GM12878 (cell line): ENCODE measurements around the gene CDK4. TPM values are rescaled to one million over a fixed set of nuclear protein-coding genes. Genes with fewer than 3 reads are reported as not detected.

Source experiments
- ATAC-seq: fragments of 200-7000 bp; cut with Tn5 transposase; 3 replicates; pipeline ENCODE4 v1.9.1; 2020; ENCODE audit warnings: mild to moderate bottlenecking, moderate library complexity
- BruUV-seq: library from RNA; stranded (reverse); fragments of 400-500 nt; replicated peaks from 2 replicates; lab custom pipeline; 2021; lab: Mats Ljungman, UMichigan
- CTCF ChIA-PET: fragments of 300-600 bp; sonication (Branson Sonifier 250); formaldehyde crosslinking; extraction: SDS; loops from one replicate; lab custom pipeline; 2021; ENCODE audit warnings: inconsistent platforms; lab: Yijun Ruan, JAX
- POLR2A ChIA-PET: fragments of 350-600 bp; formaldehyde crosslinking; extraction: SDS; loops from one replicate; lab custom pipeline; 2021; ENCODE audit warnings: inconsistent platforms; lab: Charles Lee
- RAD21 ChIA-PET: fragments of 300-600 bp; sonication (Branson Sonifier 250); formaldehyde crosslinking; loops from one replicate; lab custom pipeline; 2023; ENCODE audit warnings: antibody characterized with exemption; ENCODE audit not compliant: unreplicated experiment; lab: Charles Lee
- SMC1A ChIA-PET: fragments of 300-600 bp; sonication (Branson Sonifier 250); formaldehyde crosslinking; loops from one replicate; lab custom pipeline; 2023; ENCODE audit not compliant: unreplicated experiment, uncharacterized antibody; lab: Charles Lee
- DNase-seq: peaks from one replicate; pipeline ENCODE4 v3.0.0-alpha.2; 2011; ENCODE audit warnings: low read depth, low spot score
- FAIRE-seq: peaks from 3 replicates; lab custom pipeline; 2011; peaks lifted over from hg19 to GRCh38; lab: Jason Lieb, UNC
- H2AFZ ChIP-seq: 2 replicates; pipeline ENCODE4 v1.6.0; 2011; ENCODE audit warnings: low read depth, low read length, control low read depth; ENCODE audit not compliant: control insufficient read depth
- H3K27ac ChIP-seq: 2 replicates; pipeline ENCODE4 v1.5.1; 2011; ENCODE audit warnings: control low read depth; ENCODE audit not compliant: control insufficient read depth, insufficient read depth
- H3K27me3 ChIP-seq, 2 experiments: replicated peaks in 1 of 2; 2 replicates each; pipeline versions ENCODE4 v1.6.0 to v1.6.1; 2011; ENCODE audit warnings: low read length in 1 of 2; ENCODE audit not compliant: control insufficient read depth in 2 of 2, insufficient read depth in 2 of 2
- H3K36me3 ChIP-seq, 2 experiments: 2 replicates each; pipeline ENCODE4 v1.5.1; 2011; ENCODE audit warnings: low read length in 1 of 2; ENCODE audit not compliant: control insufficient read depth in 2 of 2, insufficient read depth in 2 of 2
- H3K4me1 ChIP-seq: 2 replicates; pipeline ENCODE4 v1.6.1; 2011; ENCODE audit warnings: mild to moderate bottlenecking, low read length, moderate library complexity, mixed read lengths; ENCODE audit not compliant: control insufficient read depth, insufficient read depth
- H3K4me2 ChIP-seq: 2 replicates; pipeline ENCODE4 v1.6.0; 2011; ENCODE audit warnings: control low read depth; ENCODE audit not compliant: control insufficient read depth, insufficient read depth
- H3K4me3 ChIP-seq: fragments of 200-600 bp; sonication (generic); 2 replicates; pipeline ENCODE4 v1.5.1; 2016
- H3K79me2 ChIP-seq: 2 replicates; pipeline ENCODE4 v1.6.0; 2011; ENCODE audit warnings: low read length; ENCODE audit not compliant: control insufficient read depth, insufficient read depth
- H3K9ac ChIP-seq: 2 replicates; pipeline ENCODE4 v1.8.0; 2011; ENCODE audit warnings: low read length, control low read depth, mixed read lengths; ENCODE audit not compliant: control insufficient read depth, insufficient read depth
- H3K9me3 ChIP-seq: replicated peaks from 3 replicates; pipeline ENCODE4 v1.5.1; 2011; ENCODE audit warnings: mild to moderate bottlenecking, low read length; ENCODE audit not compliant: control insufficient read depth, insufficient read depth
- H4K20me1 ChIP-seq: 2 replicates; pipeline ENCODE4 v1.6.0; 2011; ENCODE audit not compliant: control insufficient read depth, insufficient read depth
- ATF7 ChIP-seq: fragments of 450-650 bp; IDR thresholded peaks from 2 replicates; pipeline ENCODE4 v1.6.1; 2016; ENCODE audit warnings: low read depth, mild to moderate bottlenecking
- BACH1 ChIP-seq: fragments of 450-650 bp; IDR thresholded peaks from 2 replicates; pipeline ENCODE4 v1.6.1; 2017; ENCODE audit warnings: mild to moderate bottlenecking, borderline replicate concordance
- EP300 ChIP-seq, 2 experiments: fragments of 150-350 bp in 1 of 2; IDR thresholded peaks; 2 replicates each; pipeline ENCODE4 v1.6.1; 2011 to 2012; ENCODE audit warnings: low read depth in 2 of 2, low read length in 2 of 2, borderline replicate concordance in 1 of 2, improper control_type of control experiment in 1 of 2, inconsistent platforms in 1 of 2; ENCODE audit not compliant: control insufficient read depth in 1 of 2
- ESRRA ChIP-seq: IDR thresholded peaks from 2 replicates; pipeline ENCODE4 v1.6.1; 2012; ENCODE audit warnings: mild to moderate bottlenecking, low read length, improper control_type of control experiment
- IRF4 ChIP-seq: IDR thresholded peaks from 2 replicates; pipeline ENCODE4 v1.6.1; 2011; ENCODE audit warnings: low read depth, low read length
- POLR2A ChIP-seq: IDR thresholded peaks from 2 replicates; pipeline ENCODE4 v1.6.1; 2011; ENCODE audit warnings: low read depth, mild to moderate bottlenecking, low read length
- RAD51 ChIP-seq: fragments of 450-650 bp; IDR thresholded peaks from 2 replicates; pipeline ENCODE4 v1.6.1; 2016; ENCODE audit warnings: moderate library complexity, mild to moderate bottlenecking, inconsistent platforms
- SMAD5 ChIP-seq: IDR thresholded peaks from 2 replicates; pipeline ENCODE4 v1.6.1; 2016; ENCODE audit warnings: antibody characterized with exemption, low read depth
- SUZ12 ChIP-seq: fragments of 200-600 bp; sonication (generic); IDR thresholded peaks from one replicate; pipeline ENCODE4 v1.6.1; 2018; ENCODE audit warnings: antibody characterized with exemption, mild to moderate bottlenecking; ENCODE audit not compliant: unreplicated experiment
- ZBTB40 ChIP-seq: fragments of 450-650 bp; IDR thresholded peaks from 2 replicates; pipeline ENCODE4 v1.6.1; 2016; ENCODE audit warnings: mild to moderate bottlenecking, moderate library complexity, borderline replicate concordance
- WGBS: methylation state at CpG from one replicate; pipeline ENCODE4 v1.1.6; 2016; ENCODE audit warnings: low lambda C conversion rate; ENCODE audit not compliant: insufficient replicate concordance, insufficient coverage; ENCODE audit errors: missing lambda C conversion rate; 5-methylcytosine and 5-hydroxymethylcytosine counted together
- in situ Hi-C: fragments of 300-500 bp; cut with MboI; formaldehyde crosslinking; loops from 9 replicates; pipeline ENCODE4 v1.14.3; 2018; ENCODE audit warnings: mixed read lengths
- intact Hi-C: fragments of 100-400 bp; cut with micrococcal nuclease; formaldehyde crosslinking; loops from one replicate; pipeline ENCODE4 v1.14.2; 2022; ENCODE audit not compliant: unreplicated experiment
- polyA plus RNA-seq, 11 experiments: library from polyadenylated mRNA; depleted of rRNA in 4 of 11; unstranded in 6 of 11; stranded (reverse) in 5 of 11; fragments of >200 nt; fragmentation: Nextera tagmentation in 4 of 11; fragmentation: Illumina TruSeq in 1 of 11; extraction: Ambion mirVana in 4 of 11; extraction: Trizol in 1 of 11; gene quantifications; 1 replicate in 1 of 11; 2 replicates in 10 of 11; pipeline versions ENCODE4 v1.2.1 to v1.2.3, GENCODE V29; 2011 to 2016; ENCODE audit warnings: inconsistent platforms in 2 of 11, missing spikeins in 2 of 11, low read depth in 1 of 11
- total RNA-seq, 4 experiments: library from RNA; depleted of rRNA in 3 of 4; stranded (reverse); fragments of >200 nt in 3 of 4; fragmentation: Illumina TruSeq in 1 of 4; extraction: Trizol in 1 of 4; gene quantifications; 2 replicates each; pipeline versions ENCODE4 v1.2.1 to v1.2.3, GENCODE V29; 2013 to 2021

CDK4 gene
- total and polyA plus RNA-seq, 10 of the 15 experiments (the other 5 are each of a cell fraction or from before 2014, with no cell fraction given), result 26.1 to 385 (median 221) TPM

GRCh38 chr12:57720606-57721595, 31.2 kb downstream of the CDK4 start:
- no peak for FAIRE-seq
- 85% methylated on average over 11 of the region's 11 CpGs for WGBS
- Histone ChIP-seq H3K9me3 (no peaks in the 10 kb centered on the region), H2AFZ (no peak overlapping the region), H3K27me3 (no peaks in the 10 kb centered on the region), H3K79me2 (no peaks in the 10 kb centered on the region), H3K4me2 (no peak overlapping the region), H3K36me3 (peaks cover 11 to 16% of the 10 kb centered on the region in 2 experiments), H3K4me1 (no peaks in the 10 kb centered on the region), H3K4me3 (no peak overlapping the region), H3K27ac (no peak overlapping the region), H3K9ac (no peak overlapping the region), H4K20me1 (no peaks in the 10 kb centered on the region)
- ChIA-PET SMC1A (no interaction called here), CTCF (interaction anchor here (0.7 to 1.1 kb wide), 2 partner anchors 11 to 59 kb away, joined by 3 read pairs; no protein-coding TSS in a partner anchor), POLR2A (no interaction called here), RAD21 (no interaction called here)
- no peak for ATAC-seq
- TSS peak; percentile 75 for BruUV-seq
- in situ Hi-C loops (no loop called here), intact Hi-C loops (no loop called here)
- DNase-seq, result no peak
- TF ChIP-seq ESRRA, result no peak
- peak; percentile 45 for TF ChIP-seq POLR2A

- SMC1A ChIA-PET, result interaction anchor here (0.6 kb wide), 1 partner anchor 216 kb away, joined by 3 read pairs; no protein-coding TSS in a partner anchor
- 98% methylated on average over 20 of the region's 20 CpGs for WGBS
- ATAC-seq (no peak), FAIRE-seq (no peak), DNase-seq (no peak)
- RAD21 ChIA-PET, result no interaction called here
- Histone ChIP-seq H3K79me2 (no peaks in the 10 kb centered on the region), H2AFZ (no peak overlapping the region), H3K9ac (no peak overlapping the region), H3K27ac (no peak overlapping the region), H3K36me3 (peaks cover 14 to 20% of the 10 kb centered on the region in 2 experiments), H3K4me2 (no peak overlapping the region), H3K27me3 (no peaks in the 10 kb centered on the region), H3K4me1 (no peaks in the 10 kb centered on the region), H3K4me3 (no peak overlapping the region), H4K20me1 (no peaks in the 10 kb centered on the region), H3K9me3 (no peaks in the 10 kb centered on the region)
- CTCF ChIA-PET, result interaction anchor here (0.7 to 1.1 kb wide), 2 partner anchors 10 to 58 kb away, joined by 3 read pairs; no protein-coding TSS in a partner anchor
- intact Hi-C loops (no loop called here), in situ Hi-C loops (no loop called here)
- no TSS peak for BruUV-seq
- POLR2A ChIA-PET, result no interaction called here
- no peak for TF ChIP-seq SMAD5
- TF ChIP-seq RAD51, result no peak
- no peak for TF ChIP-seq EP300 (IDR thresholded peaks at IDR 0.05; ENCODE audit: borderline replicate concordance in 1 of 2, control insufficient read depth in 1 of 2, low read depth in 2 of 2, low read length in 2 of 2)
- no peak for TF ChIP-seq SUZ12
- TF ChIP-seq POLR2A, result no peak
- TF ChIP-seq IRF4, result no peak
- no peak for TF ChIP-seq BACH1
- TF ChIP-seq ZBTB40, result no peak
- no peak for TF ChIP-seq ATF7
Measured at GRCh38 chr12:57719777-57720605, 32.1 kb downstream of the CDK4 start.
